HepG2 (cell line): Measurements from ENCODE around the gene BSN. TPM values are rescaled to one million over a fixed set of nuclear protein-coding genes. Genes with fewer than 3 reads are reported as not detected.
A peak's percentile ranks its signal among the peaks of the same experiment; 100 is the strongest.

Experiments
- EED ChIP-seq: sonication (generic); formaldehyde crosslinking; IDR thresholded peaks from 2 replicates; pipeline ENCODE4 v1.5.0; 2020; ENCODE audit warnings: mild to moderate bottlenecking, missing genetic modification reagents
- HDAC6 ChIP-seq: fragments of 200-600 bp; sonication (generic); IDR thresholded peaks from 2 replicates; pipeline ENCODE4 v1.7.0; 2017; ENCODE audit warnings: mild to moderate bottlenecking, antibody characterized with exemption, low read length, low read depth
- NAIF1 ChIP-seq: sonication (generic); formaldehyde crosslinking; IDR thresholded peaks from 2 replicates; pipeline ENCODE4 v1.5.0; 2020; ENCODE audit warnings: mild to moderate bottlenecking, missing genetic modification reagents, borderline replicate concordance
- NR2F2 ChIP-seq: IDR thresholded peaks from 2 replicates; pipeline ENCODE4 v1.6.1; 2012; ENCODE audit warnings: low read depth, inconsistent platforms, borderline replicate concordance
- PLRG1 ChIP-seq: fragments of 450-650 bp; conservative IDR thresholded peaks from 2 replicates; pipeline ENCODE4 v1.6.1; 2016
- POGZ ChIP-seq: sonication (generic); formaldehyde crosslinking; IDR thresholded peaks from 2 replicates; pipeline ENCODE4 v1.4.0; 2020; ENCODE audit warnings: mild to moderate bottlenecking, missing genetic modification reagents
- SNAPC5 ChIP-seq: sonication (generic); formaldehyde crosslinking; IDR thresholded peaks from 2 replicates; pipeline ENCODE4 v1.8.1; 2023; ENCODE audit warnings: mild to moderate bottlenecking, missing genetic modification reagents, borderline replicate concordance
- TGIF2 ChIP-seq: IDR thresholded peaks from 2 replicates; pipeline ENCODE4 v1.6.1; 2016; ENCODE audit warnings: control low read depth, missing compliant biosample characterization
- THAP9 ChIP-seq: sonication (generic); formaldehyde crosslinking; IDR thresholded peaks from 2 replicates; pipeline ENCODE4; 2020; ENCODE audit warnings: missing genetic modification reagents, mild to moderate bottlenecking, borderline replicate concordance
- ZFYVE20 ChIP-seq: sonication (generic); formaldehyde crosslinking; IDR thresholded peaks from 2 replicates; pipeline ENCODE4 v1.8.0; 2023; ENCODE audit warnings: low read depth, mild to moderate bottlenecking, moderate library complexity, missing genetic modification reagents, borderline replicate concordance
- ZNF180 ChIP-seq: sonication (generic); formaldehyde crosslinking; IDR thresholded peaks from 2 replicates; pipeline ENCODE4 v1.4.0; 2020; ENCODE audit warnings: low read depth, missing genetic modification reagents, borderline replicate concordance
- ZNF556 ChIP-seq: sonication (generic); formaldehyde crosslinking; IDR thresholded peaks from 2 replicates; pipeline ENCODE4 v1.4.0; 2020; ENCODE audit warnings: mild to moderate bottlenecking, missing genetic modification reagents, borderline replicate concordance
- polyA plus RNA-seq, 8 experiments: library from polyadenylated mRNA; depleted of rRNA in 3 of 8; stranded (reverse) in 7 of 8; unstranded in 1 of 8; fragments of >200 nt; fragmentation: Illumina TruSeq in 4 of 8; extraction: Trizol in 4 of 8; gene quantifications; 2 replicates each; pipeline versions ENCODE4 v1.2.1 to v1.2.3, GENCODE V29; 2011 to 2016; ENCODE audit warnings: low read depth in 4 of 8, missing spikeins in 1 of 8, mixed read lengths in 1 of 8; ENCODE audit not compliant: insufficient read depth in 1 of 8
- total RNA-seq, 5 experiments: library from RNA; depleted of rRNA; stranded (reverse); fragments of >200 nt; fragmentation: Illumina TruSeq; extraction: Trizol; gene quantifications; 2 replicates each; pipeline ENCODE4 v1.2.3, GENCODE V29; 2016; ENCODE audit warnings: low read depth in 1 of 5
- TF ChIP-seq, protein P1 (sequence below): sonication (generic); formaldehyde crosslinking; conservative IDR thresholded peaks from 2 replicates; pipeline ENCODE4 v1.4.0; 2020; ENCODE audit warnings: missing genetic modification reagents
- TF ChIP-seq, protein P2 (sequence below): sonication (generic); formaldehyde crosslinking; IDR thresholded peaks from 2 replicates; pipeline ENCODE4 v1.4.0; 2020; ENCODE audit warnings: missing genetic modification reagents
- TF ChIP-seq, protein P3 (sequence below): sonication (generic); formaldehyde crosslinking; IDR thresholded peaks from 2 replicates; pipeline ENCODE4 v1.5.1; 2020; ENCODE audit warnings: mild to moderate bottlenecking, missing genetic modification reagents, moderate library complexity
- TF ChIP-seq, protein P4 (sequence below): IDR thresholded peaks from 2 replicates; pipeline ENCODE4 v1.6.1; 2016

Gene BSN
- total and polyA plus RNA-seq, 2 of the 13 experiments (the other 11 are each of a cell fraction or from before 2014, with no cell fraction given): 0.42 to 0.86 TPM

GRCh38 chr3:49689046-49689907 is 135.0 kb downstream of the BSN start, which contains the start of the genes MST1 and RNF123 (continued):
- TF ChIP-seq EED (CRISPR knock-in tag) (peak; percentile 28; the same call in 1 of the 2 replicates), POGZ (CRISPR knock-in tag) (0 out of 2 replicates have a peak, but pooled peaks have one; percentile 28), SNAPC5 (CRISPR knock-in tag) (no peak), ZNF556 (CRISPR knock-in tag) (peak; percentile 90), ZFYVE20 (CRISPR knock-in tag) (peak; percentile 65; the same call in 1 of the 2 replicates), NAIF1 (CRISPR knock-in tag) (no peak), THAP9 (peak; percentile 69; the same call in 1 of the 2 replicates), ZNF180 (CRISPR knock-in tag) (no peak), NR2F2 (no peak), TGIF2 (CRISPR knock-in tag) (0 out of 2 replicates have a peak, but pooled peaks have one; percentile 32), PLRG1 (no peak), HDAC6 (no peak)
- TF ChIP-seq, protein P1, sequence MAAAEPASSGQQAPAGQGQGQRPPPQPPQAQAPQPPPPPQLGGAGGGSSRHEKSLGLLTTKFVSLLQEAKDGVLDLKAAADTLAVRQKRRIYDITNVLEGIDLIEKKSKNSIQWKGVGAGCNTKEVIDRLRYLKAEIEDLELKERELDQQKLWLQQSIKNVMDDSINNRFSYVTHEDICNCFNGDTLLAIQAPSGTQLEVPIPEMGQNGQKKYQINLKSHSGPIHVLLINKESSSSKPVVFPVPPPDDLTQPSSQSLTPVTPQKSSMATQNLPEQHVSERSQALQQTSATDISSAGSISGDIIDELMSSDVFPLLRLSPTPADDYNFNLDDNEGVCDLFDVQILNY: no peak
- TF ChIP-seq, protein P2, sequence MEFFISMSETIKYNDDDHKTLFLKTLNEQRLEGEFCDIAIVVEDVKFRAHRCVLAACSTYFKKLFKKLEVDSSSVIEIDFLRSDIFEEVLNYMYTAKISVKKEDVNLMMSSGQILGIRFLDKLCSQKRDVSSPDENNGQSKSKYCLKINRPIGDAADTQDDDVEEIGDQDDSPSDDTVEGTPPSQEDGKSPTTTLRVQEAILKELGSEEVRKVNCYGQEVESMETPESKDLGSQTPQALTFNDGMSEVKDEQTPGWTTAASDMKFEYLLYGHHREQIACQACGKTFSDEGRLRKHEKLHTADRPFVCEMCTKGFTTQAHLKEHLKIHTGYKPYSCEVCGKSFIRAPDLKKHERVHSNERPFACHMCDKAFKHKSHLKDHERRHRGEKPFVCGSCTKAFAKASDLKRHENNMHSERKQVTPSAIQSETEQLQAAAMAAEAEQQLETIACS (CRISPR knock-in tag): peak; percentile 87
- TF ChIP-seq, protein P3, sequence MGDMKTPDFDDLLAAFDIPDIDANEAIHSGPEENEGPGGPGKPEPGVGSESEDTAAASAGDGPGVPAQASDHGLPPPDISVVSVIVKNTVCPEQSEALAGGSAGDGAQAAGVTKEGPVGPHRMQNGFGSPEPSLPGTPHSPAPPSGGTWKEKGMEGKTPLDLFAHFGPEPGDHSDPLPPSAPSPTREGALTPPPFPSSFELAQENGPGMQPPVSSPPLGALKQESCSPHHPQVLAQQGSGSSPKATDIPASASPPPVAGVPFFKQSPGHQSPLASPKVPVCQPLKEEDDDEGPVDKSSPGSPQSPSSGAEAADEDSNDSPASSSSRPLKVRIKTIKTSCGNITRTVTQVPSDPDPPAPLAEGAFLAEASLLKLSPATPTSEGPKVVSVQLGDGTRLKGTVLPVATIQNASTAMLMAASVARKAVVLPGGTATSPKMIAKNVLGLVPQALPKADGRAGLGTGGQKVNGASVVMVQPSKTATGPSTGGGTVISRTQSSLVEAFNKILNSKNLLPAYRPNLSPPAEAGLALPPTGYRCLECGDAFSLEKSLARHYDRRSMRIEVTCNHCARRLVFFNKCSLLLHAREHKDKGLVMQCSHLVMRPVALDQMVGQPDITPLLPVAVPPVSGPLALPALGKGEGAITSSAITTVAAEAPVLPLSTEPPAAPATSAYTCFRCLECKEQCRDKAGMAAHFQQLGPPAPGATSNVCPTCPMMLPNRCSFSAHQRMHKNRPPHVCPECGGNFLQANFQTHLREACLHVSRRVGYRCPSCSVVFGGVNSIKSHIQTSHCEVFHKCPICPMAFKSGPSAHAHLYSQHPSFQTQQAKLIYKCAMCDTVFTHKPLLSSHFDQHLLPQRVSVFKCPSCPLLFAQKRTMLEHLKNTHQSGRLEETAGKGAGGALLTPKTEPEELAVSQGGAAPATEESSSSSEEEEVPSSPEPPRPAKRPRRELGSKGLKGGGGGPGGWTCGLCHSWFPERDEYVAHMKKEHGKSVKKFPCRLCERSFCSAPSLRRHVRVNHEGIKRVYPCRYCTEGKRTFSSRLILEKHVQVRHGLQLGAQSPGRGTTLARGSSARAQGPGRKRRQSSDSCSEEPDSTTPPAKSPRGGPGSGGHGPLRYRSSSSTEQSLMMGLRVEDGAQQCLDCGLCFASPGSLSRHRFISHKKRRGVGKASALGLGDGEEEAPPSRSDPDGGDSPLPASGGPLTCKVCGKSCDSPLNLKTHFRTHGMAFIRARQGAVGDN: peak; percentile 82
- TF ChIP-seq, protein P4, sequence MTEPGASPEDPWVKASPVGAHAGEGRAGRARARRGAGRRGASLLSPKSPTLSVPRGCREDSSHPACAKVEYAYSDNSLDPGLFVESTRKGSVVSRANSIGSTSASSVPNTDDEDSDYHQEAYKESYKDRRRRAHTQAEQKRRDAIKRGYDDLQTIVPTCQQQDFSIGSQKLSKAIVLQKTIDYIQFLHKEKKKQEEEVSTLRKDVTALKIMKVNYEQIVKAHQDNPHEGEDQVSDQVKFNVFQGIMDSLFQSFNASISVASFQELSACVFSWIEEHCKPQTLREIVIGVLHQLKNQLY (CRISPR knock-in tag): no peak; the same call in 1 of the 2 replicates
